DMS153 treated with DMSO at 0.1 percent for 48 hours (cell line): ENCODE results near the gene CYFIP1.

Source experiments
- DNase-seq: peaks from one replicate; lab custom pipeline; 2025; ENCODE audit not compliant: unreplicated experiment; lab: John Stamatoyannopoulos, UW

Gene CYFIP1

DNA sequence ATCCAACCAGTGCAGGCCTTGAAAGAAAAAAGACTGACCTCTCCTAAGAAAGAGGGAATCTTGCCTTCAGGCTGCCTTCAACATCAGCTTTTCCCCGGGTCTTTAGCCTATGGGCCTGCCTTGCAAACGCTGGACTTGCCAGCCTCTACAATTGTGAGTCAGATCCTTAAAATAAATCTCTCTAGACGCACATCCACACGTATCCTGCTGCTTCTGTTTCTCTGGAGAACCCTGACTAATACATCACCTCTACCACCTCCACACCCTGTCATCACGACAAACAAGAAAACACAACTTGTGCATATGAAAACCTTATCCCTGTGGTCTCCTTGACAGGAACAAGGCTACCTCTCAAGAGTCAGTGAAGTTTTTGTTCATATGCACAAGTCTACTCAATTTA lies 11.8 kb downstream of the CYFIP1 start:
- no peak for DNase-seq

DNA sequence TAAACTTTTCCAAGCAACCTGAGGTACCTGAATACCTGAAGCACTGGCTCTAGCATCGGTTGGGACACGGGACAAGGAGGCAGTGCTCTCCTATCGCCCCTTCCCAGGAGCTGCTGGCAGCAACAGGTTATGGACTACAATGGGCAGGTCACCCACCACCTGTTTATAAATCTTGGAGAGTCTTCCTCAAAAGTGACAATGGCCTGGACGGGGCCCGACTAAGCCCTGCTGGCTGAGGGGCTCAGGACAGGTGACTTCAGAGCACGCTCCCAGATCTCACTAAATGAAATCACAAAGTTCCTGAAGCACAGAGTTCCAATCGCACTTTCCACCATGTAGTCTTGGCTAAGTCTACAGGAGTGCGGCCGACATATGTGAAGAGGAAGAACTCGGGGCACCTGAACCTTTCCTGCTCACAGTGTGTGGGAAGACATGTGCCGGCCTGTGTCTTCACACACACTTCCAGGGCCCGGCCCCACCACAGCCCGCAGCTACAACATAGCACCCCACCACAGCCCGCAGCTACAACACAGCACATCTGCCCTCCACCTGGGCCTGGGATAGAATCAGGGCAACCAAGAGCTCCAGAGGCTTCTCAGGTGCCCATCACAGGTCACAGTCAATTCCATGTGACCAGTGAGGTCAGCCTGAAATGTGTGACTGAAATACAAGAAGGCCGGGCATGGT lies 12.9 kb downstream of the CYFIP1 start:
- DNase-seq, result no peak

DNA sequence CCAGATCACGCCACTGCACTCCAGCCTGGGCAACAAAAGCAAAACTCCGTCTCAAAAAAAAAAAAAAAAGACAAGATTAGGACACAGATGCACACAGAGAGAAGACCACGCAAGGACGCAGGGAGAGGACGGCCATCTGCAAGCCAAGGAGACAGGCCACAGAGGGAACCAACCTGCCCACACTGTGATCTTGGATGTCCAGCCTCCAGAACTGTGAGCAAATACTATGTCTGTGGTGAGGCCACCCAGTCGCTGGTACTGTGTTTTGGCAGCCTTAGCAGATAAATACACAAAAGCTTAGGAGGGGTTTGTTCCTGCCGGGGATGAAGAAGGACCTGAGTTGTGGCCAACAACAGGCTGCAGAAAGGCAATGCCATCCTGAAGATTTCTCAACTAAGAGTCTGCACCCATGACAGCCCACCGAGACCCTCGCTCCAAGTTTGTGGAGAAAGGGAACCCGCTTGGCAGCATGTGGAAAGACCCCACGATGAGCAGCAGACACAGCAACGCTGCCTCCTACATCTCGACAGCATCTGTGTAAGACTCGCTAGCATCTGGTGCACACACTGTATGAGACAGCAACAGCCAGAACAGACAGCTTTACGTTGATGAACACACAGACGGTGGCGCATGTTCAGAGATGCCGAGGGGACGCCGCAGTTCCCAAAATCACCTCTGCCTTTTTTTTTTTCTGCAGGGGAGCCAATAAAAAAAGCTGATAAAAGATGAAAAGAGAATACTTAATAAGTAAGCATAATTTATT lies 13.7 kb downstream of the CYFIP1 start:
- no peak for DNase-seq

DNA sequence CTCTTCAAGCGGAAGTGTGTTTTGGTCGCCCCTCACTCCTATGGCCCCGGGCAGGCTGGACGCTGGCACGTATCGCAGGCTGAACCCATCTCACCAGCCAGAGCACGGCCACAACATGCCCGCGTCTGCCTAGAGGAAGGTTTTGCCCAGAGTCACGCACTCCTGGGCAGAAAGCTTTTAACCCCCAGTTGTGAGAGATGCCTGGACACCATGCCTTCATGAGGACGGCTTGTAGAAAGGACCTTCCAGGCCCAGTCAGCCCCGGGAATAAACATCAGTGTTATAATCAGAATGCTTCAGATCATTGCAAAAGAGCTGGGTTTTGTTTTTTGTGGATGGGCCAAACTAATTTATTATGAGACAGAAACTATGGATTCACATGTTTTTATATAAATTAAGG lies 16.5 kb downstream of the CYFIP1 start:
- DNase-seq, result no peak

DNA sequence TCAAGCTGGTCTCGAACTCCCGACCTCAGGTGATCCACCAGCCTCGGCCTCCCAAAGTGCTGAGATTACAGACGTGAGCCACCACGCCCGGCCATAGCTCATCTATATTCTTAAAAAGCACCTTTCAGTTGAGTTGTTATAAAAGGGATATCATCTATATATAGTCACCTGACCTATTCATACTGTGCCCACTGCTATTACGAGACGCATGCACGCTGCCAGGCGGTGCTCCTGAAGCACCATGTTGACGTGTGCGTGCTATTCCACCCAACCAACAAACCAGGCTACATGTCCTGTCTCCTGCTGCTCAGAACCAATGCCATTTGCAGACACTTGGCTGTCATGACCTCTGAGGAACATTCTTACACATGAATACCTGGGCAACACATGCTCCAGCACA lies 17.6 kb downstream of the CYFIP1 start:
- DNase-seq, result no peak

DNA sequence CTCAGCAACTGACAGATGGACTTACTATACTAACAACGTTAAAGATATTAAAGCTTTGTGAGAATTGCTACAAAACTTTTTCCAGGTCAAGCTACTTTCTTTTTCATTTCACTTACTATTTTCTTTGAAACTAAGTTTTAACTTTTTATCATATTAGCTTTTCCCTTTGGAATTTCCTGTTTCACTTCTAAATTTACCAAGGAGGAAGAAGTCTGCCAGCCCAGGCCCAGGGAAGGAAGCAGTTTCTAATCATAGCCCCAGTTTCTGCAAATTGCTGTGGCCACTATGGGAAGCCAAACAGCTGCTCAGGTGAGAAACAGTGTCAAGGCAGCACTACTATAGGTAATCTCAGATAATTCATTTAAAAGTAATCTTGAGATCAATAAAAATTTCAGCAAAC lies 18.4 kb downstream of the CYFIP1 start:
- no peak for DNase-seq

DNA sequence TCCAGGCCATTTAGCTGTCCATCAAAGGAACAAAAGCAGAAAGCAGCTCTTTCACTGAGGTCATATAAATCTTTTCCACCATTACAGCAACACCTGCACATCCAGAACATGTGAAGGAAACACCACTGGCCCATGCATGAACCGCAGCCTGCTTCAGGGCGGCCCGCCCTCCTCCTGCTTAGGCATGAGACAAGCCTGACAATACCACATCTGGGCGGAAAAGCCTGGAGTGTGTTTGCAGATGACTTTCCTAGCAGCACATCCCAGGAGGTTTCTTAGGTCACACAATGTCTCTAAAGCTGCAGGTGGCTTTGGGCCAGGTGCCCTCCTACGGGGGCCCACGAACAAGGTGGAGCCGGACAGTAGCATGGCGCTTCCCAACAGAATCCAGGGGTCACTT lies 19.6 kb downstream of the CYFIP1 start:
- no peak for DNase-seq

DNA sequence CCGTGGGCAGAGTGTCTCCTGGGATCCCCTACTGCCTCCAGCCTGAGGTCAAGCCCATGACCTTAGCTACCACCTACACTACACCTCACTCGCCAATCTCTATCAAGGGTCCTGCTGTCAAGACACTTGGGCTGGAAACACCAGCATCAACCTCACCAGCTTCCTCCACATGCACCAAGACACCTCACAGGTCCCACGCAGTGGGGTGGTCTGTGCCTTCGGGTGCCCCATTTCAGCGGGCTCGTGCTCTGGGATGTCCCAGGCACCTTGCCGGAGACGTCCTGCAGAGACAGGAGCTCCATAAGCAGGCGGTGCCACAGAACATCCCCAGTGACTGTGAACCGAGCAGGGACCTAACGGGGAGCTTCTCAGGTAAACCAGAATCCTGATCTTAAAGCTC lies 20.0 kb downstream of the CYFIP1 start:
- no peak for DNase-seq

DNA sequence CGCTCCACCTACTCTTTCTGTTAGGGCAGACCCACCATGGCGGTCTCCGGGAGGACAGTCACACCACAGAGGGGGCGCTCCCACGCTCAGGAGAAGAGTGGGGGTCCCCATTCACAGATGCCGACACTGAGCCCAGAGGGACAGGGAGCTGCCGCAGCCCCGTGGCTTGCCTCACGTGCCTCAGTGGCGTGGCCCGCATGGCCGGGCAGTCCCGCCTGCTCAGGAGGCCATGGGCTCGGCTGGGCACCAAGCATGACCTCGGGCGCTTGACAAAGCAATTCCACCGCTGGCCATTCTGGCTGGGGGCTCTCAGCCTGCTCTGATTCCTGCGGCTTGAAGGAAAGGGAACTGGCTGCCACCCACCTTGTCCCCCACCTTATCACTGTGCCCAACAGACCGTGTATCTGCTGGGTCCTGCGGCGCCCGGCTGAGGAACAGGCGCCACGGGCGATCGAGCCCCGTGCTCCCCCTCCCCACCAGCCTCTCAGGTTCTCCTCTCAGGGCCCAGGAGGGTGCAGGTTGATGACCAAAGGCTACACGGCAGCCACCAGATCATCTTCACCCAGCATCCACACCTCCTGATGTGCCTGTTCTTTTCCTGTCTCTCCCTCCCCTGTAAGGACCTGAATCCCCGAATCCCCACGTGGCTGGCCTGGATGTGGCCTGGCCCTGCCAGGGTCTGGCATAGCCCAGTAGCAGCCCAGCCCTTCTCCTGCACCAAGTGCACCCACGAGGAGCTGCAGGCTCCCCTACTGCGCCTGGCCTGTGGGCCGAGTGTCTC lies 20.7 kb downstream of the CYFIP1 start:
- no peak for DNase-seq

DNA sequence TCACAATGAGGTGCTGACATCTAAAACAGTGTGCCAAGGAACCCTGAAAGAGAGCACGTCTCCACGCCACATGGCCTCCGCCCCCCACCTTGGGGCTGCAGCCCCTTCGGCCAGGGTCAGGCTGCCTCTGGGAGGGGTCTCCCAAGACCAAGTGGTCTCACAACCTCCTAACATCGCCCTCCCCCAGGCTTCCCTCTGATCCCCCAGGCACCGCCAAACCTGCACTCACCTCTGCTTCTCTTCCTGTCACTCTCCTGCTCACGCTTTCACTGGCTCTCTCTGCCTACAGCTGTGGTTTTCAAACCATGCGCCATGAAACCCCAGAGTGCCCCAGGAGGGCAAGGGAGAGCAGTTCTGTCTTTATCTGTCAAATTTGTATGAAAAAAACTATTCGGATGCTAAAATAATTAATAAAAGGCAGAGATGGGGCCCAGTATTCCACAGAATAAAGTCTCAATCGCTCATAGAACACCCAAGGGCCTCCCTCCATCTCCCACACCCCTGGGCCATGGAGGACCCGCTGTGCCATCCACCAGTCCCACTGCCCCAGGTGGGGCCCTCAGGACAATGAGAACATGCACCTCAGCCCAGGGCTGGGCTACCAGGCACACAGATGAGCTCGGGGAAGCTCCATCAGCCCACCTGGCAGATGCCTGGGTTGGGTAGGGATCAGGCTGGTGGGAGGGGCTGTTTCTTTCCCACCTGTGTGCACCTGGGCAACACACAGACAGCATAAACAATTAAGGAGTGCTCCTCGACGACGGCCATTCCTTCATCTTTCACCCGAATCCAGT lies 21.5 kb downstream of the CYFIP1 start:
- no peak for DNase-seq

DNA sequence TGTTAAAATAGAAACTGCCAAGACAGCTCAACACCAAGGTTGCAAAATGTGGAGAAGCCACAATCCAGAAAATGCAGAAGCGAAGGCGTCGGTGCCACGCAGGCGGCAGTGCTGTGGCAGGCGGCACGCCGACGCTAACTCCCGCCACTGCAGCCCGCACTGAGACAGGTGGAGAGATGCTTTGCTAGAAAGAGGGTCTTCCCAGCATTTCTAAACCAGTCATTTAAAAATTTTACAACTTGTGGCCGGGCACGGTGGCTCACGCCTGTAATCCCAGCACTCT lies 23.2 kb downstream of the CYFIP1 start:
- no peak for DNase-seq

DNA sequence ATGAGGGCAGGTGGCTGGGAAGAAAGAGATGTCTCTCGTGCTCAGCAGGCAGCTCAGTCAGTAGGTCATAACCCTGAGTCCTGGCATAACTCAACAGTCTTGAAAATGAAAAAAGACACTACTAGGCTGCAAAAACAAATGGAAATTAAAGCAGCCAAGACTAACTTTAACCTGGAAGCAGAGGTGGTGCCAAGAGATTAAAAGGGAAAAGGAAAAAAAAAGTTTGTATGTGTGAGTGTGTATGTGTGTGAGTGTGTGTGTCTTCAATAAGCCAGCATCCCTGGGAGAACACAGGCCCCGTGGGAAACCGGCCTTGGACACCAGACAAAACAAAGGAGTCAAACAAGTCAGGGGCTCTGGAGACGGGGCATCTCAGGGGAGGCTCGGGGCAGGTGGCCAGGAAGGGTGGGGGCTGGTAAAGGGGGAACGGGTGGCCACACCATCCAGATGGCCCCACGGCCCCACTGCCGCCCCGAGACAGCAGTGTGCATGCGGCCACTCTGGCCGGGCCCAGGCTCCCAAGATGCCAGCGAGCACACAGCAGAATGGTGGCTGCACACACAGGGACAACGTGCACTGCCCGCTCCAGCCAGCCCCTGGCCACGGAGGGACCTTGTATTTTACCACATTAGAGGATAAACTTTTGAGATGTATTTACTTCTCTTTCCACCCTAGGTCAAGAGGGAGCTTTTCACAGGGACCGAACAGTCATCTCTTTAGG lies 23.8 kb downstream of the CYFIP1 start:
- no peak for DNase-seq

DNA sequence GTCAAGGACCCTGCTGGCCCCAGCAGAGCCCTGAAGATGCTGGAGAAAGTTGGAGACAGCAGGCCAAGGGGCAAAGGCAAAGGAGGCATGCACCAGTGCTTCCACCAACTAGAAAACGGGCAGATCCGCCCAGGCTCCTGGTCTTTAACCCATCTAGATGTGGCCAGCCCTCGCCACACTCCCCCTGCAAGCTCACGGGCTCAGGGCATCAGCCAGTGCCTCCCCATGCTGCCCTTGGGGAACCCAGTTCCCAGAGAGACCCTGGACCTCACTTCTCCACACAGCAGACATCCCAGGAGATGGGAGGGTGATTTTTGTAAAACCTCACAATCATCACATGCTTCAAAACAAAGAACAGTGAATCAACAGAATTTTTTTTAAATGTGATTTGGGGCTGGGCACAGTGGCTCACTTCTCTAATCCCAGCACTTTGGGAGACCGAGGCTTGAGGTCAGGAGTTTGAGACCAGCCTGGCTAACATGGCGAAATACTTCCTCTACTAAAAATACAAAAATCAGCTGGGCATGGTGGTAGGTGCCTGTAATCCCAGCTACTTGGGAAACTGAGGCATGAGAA lies 24.5 kb downstream of the CYFIP1 start:
- DNase-seq, result no peak

DNA sequence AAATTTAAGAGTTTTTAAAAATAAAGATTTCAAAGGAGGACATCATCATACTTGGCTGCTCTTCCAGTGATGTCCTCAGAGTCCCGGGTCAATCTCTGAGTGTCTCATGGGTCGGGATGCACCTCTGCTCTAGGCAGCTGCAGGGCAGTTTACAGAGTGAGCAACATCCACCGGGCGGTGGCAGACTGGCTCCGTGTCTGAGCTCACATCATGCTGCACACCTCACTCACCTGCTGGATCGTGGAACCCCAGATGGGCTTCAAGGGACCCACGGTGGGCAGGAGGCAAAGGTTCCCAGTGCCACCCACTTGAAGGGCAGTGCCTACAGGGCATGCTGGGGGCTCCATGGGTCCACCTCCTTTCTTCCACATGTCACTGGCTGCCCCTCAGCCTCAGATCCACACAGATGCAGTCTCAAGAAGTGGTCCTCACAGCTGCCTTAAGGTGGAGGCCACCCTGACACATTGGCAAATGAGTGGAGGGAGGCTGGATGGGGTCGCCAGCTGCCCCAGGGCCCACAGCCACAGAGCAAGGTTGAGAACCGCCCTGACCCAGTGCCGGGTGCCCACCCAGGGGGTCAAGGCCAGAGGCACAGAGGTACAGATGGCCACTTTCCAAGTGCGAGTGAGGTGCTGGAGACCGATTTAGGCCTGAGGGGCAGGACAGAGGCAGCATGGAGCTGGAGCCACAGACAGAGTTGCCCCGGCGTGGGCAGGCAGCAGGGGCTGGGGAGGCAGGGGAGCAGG lies 25.2 kb downstream of the CYFIP1 start:
- no peak for DNase-seq

DNA sequence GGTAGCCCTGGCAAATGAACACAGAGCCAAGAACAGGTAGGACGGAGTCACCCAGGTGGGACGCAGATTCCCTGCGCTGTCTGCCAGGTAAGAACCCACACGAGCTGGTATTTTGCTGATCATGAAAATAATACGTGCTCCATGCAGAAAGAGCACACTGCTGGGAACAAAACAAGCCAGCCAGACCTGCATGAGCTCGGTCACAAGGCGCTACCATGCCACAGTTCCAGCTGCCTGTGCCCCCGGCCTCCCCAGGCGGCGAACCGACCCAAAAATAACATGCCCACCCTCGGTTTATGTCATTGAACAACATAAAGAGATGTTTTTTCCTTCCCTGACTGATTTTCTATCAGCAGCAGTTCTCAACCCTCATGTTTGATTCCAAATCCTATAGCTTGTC lies 25.8 kb downstream of the CYFIP1 start:
- DNase-seq, result no peak

DNA sequence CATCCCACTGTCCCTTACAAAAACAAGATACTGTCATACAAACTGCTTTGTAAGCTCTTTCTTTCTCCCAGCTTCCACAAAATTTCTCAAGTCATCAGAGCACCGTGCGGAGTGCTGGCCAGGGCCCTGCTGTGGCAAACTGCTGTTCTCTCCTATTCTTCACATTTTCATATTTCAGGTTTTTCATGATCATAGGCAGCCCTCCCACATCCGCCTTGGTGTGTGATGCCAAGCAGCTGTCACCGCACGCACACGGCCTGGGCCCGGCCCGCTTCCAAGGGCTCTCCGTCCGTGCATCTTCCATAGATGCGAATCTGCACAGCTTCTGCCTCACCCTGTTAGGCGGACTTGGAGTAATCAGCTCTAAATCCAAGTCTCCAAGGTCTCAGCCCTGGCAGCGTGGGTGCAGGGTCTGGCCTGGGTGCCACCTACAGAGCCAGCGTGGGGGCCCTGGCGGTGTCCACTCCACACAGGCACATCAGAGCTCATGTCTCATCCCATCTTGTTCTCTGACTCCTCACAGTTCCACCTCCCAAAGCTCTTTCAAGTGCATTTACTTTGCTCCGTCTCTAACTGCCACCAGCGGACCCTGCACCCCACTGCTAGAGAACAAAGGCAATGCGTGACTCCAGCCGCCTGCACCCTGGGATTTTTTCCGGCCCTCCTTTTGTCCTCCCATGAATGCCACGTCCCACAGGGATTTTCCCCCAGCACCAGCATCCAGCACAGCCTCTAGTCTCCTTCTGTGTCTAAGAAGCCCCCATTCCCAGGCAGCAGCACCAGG lies 27.2 kb downstream of the CYFIP1 start:
- DNase-seq, result no peak

DNA sequence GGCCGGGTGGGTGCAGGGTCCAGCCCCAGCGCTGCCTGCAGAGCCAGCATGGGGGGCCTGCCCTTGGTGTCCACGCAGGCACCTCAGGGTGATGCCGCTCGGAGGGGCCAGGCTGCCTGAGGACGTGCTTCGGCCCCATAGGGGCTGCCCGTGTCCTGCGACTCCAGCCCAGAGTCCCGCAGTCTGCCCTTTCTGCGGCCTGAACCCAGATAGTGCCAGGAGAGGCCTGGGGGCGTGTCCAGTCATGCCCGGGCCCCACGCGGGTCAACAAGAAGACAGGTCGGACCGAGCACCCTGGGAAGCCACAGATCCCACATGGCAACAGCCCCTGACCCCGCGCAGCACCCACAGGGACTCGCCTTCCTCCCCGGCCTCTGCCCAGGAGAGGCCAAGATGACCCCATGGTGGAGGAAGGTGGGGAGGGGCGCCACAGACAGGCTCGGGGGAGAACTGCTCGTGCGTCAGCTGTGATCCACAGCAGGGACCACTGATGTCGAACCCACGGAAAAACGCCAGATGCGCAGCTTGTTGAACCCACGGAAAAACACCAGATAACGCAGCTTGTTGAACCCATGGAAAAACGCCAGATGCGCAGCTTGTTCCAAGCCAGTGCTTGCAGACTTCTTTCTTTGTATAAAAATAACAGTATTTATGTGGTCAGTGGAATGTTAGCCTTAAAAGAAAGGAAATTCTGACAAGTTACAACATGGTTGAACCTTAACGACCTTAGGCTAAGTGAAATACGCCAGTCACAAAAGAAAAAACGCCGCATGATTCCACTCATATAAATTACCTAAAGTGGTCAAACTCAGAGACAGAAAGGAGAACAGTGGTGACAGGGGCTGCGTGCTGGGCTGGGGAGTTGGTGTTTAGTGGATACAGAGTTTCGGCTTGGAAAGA lies 28.5 kb downstream of the CYFIP1 start:
- no peak for DNase-seq

DNA sequence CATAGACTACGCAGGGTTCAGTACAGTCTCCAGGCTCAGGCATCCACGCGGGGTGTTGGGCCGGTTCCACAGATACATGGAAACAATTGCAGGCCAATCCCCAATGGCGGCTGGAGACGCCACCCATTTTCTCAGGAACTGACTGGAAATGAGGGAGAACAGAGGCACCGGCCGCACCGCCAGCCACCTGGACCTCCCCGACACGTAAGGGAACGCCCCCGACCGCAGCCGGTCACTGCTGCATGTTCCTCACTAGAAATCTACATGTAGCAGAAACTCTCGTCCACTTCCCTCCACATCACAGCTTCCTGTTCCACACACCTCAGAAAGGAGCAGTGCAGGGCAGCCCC lies 29.2 kb downstream of the CYFIP1 start:
- no peak for DNase-seq
